GM12801 (cell line): ENCODE results near the gene ZNF320.

Experiments used
- TF ChIP-seq, protein P1 (sequence below): IDR thresholded peaks from one replicate; pipeline ENCODE4 v1.5.1; 2011; ENCODE audit warnings: control low read depth; ENCODE audit not compliant: insufficient read length; ENCODE audit errors: extremely low read depth

Gene ZNF320

DNA sequence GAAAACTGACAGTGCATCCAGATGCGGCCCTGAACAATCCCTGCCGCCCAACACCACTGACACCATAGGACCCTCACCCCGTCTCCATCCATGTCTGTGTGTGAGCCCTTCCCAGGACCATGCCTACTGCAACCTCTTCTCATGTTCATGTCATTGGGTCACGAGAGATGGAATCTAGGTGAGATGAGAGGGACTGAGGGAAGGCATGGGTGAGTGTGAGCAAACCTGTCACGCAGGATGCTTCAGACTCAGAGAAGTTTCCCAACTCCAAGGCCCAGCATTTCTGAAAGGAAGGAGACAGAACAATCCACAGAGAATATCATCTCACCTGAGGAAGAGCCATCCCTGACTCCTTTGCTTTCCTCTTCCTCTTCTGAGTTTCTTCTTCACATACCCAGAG lies 20.1 kb upstream of the ZNF320 start:
- TF ChIP-seq, protein P1, sequence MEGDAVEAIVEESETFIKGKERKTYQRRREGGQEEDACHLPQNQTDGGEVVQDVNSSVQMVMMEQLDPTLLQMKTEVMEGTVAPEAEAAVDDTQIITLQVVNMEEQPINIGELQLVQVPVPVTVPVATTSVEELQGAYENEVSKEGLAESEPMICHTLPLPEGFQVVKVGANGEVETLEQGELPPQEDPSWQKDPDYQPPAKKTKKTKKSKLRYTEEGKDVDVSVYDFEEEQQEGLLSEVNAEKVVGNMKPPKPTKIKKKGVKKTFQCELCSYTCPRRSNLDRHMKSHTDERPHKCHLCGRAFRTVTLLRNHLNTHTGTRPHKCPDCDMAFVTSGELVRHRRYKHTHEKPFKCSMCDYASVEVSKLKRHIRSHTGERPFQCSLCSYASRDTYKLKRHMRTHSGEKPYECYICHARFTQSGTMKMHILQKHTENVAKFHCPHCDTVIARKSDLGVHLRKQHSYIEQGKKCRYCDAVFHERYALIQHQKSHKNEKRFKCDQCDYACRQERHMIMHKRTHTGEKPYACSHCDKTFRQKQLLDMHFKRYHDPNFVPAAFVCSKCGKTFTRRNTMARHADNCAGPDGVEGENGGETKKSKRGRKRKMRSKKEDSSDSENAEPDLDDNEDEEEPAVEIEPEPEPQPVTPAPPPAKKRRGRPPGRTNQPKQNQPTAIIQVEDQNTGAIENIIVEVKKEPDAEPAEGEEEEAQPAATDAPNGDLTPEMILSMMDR: no peak

DNA sequence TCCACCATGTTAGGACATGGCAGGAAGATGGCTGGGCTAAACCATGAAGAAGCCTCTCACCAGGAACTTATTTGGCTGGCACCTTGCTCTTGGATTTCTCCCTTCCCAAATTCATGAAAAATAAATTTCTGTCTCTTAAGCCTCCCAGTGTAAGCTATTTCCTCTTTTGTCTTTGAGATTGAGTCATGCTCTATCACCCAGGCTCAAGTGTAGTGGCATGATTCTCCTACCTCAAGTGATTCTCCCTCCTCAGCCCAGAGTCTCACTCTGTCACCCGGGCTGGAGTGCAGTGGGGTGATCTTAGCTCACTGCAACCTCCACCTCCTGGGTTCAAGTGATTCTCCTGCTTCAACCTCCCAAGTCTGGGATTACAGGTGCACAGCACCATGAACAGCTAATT lies 13.2 kb upstream of the ZNF320 start:
- TF ChIP-seq, protein P1: no peak

DNA sequence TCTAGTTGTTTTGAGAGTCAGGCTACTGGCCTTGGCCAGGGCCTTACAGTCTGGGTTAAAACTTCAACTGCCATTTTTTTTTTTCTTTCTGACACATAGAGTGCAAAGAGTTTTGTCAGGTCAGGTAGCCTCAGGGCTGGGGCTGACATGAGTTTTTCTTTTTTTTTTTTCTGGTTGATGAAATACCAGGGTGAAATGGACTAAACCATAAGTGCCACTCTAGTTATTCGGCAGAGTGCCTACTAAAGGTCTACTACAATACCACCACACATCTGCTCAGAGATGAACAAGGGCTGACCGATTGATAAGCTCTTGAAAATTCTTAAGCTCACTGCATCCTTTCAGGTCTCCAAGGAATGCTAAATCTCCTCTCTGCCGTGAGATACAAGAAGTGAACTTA lies 4.4 kb upstream of the ZNF320 start:
- TF ChIP-seq, protein P1: no peak

DNA sequence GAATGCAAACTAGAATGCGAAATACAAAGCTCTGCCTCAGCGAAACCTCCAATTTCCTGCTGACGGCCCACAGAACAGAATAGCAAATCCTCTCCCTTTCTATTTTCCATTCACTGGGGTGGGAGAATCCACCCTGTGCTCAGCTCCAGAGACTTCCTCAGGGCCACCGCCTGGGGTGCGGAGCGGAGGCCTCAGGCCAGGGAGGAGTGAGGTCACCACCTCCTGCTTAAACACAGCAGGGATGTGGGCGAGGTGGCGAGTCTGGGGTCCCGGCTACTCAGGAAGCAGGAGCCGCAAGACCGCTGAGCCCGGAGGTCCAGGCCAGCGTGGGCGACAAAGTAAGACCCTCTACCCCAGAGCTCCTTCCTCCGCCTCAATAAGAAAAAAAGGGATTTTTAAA lies 666 bp upstream of the ZNF320 start:
- TF ChIP-seq, protein P1: no peak

DNA sequence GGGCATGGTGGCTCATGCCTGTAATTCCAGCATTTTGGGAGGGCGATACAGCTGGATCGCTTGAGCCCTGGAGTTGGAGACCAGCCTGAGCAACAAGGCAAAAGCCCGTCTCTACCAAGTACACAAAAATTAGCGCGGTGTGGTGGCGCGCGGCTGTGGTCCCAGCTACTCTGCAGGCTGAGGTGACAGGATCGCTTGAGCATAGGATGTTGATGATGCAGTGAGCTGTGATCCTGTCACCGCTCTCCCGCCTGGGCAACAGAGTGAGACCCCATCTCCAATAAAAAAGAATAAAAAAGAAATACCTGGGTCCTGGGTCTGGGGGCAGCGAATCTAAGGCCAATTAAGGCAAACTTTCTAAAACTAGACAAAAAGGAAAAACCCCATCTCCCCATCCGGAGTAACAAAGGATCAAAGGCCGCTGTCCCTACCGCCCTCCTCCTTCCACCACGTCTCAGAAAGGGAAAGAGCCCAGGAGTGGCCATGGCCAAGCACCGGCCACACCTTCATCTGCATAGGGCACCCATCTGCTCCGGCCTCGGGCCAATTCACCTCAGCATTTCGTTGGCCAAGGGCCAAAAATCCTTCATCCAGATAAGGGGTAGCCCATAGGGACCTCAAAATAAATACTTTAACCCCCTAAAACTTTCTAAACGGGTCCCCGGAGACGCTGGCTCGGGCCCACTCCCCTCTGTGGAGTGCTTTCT lies 851 bp downstream of the ZNF320 start:
- TF ChIP-seq, protein P1: no peak

DNA sequence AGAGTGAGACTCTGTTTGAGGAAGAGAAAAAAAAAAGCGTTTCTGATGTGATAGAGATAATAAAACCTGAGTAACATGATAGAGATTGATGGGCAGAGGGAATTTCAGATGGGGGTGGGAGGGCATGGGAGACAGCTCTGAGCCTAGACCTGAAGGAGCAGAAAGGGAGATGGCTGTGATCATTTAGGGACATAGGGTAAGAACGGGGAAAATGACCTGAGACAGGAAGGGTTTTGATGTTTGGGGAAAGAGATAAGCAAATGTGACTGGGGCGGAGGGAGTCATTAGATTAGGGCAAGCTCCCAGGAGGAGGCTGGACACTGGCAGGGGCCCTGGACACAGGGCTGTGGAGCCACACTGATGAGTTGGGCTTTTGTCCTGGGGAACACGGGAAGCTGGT lies 6.1 kb downstream of the ZNF320 start:
- TF ChIP-seq, protein P1: no peak

DNA sequence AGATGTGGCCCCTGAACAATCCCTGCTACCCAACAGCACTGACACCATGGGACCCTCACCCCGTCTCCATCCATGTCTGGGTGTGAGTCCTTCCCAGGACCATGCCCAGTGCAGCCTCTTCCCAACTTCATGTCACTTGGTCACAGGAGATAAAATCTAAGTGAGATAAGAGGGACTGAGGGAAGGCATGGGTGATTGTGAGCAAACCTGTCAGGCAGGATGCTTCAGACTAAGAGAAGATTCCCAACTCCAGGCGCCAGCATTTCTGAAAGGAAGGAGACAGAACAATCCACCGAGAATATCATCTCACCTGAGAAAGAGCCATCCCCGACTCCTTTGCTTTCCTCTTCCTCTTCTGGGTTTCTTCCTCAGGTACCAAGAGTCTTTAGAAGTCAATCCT lies 7.5 kb downstream of the ZNF320 start:
- TF ChIP-seq, protein P1: no peak
